ENCODE results near the gene GRAMD1C. TPM values are rescaled to one million over a fixed set of nuclear protein-coding genes. Genes with fewer than 3 reads are reported as not detected.
"Not testable (repeated sequence)": the region's sequence is repeated elsewhere in the genome, so short reads cannot be mapped to it uniquely, and the experiment has no call there.

Gene GRAMD1C
- total RNA-seq, 4 donors from 2014 or later, result 23.0 to 38.2 (median 33.2) TPM

DNA sequence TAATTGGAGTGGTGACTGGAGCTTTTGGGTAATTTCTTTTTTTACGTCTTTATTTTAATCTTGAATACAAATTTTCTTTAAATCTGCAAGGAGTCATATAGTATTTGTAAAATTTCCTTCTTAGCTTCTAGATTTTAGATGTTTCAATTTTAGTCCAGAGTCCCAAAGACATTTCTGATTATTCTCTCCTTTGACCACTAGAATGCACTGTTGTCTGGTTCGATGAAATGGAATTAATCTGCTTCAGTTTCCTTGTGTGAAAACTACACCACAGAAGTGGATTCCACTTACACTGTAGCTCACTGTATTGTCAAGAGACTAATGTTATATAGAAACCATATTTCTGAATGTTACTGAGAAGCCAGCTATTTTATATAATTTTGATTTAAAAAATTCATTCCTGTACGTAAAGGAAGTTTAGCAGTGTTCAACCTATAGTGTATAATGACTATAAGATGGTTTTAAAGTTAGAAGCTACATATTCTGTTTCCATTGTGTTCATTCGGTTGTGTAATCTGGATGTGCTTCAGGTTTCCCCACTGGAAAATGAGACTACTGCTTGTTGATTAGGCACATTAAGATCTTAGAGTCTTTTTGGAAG is 6.1 kb downstream of the GRAMD1C start:
- WGBS, 2 donors, result 44 to 54% methylated on average over 4 of the region's 4 CpGs
- TF ChIP-seq, protein P1, sequence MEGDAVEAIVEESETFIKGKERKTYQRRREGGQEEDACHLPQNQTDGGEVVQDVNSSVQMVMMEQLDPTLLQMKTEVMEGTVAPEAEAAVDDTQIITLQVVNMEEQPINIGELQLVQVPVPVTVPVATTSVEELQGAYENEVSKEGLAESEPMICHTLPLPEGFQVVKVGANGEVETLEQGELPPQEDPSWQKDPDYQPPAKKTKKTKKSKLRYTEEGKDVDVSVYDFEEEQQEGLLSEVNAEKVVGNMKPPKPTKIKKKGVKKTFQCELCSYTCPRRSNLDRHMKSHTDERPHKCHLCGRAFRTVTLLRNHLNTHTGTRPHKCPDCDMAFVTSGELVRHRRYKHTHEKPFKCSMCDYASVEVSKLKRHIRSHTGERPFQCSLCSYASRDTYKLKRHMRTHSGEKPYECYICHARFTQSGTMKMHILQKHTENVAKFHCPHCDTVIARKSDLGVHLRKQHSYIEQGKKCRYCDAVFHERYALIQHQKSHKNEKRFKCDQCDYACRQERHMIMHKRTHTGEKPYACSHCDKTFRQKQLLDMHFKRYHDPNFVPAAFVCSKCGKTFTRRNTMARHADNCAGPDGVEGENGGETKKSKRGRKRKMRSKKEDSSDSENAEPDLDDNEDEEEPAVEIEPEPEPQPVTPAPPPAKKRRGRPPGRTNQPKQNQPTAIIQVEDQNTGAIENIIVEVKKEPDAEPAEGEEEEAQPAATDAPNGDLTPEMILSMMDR (IDR thresholded peaks at IDR 0.05), result no peak
- intact Hi-C loops (cut with DNase I; ENCODE audit: low total_unique reads), result no loop called here
- no peak overlapping the region for H3K4me3 ChIP-seq (ENCODE audit: low read depth, poor library complexity, severe bottlenecking)
- DNase-seq (ENCODE audit: low spot score in 2 of 2), result no peak

- no peak overlapping the region for H3K4me3 ChIP-seq (ENCODE audit: low read depth, poor library complexity, severe bottlenecking)
- intact Hi-C loops (cut with DNase I; ENCODE audit: low total_unique reads), result no loop called here
- no peak for TF ChIP-seq POLR2A (IDR thresholded peaks at IDR 0.05)
- TF ChIP-seq, protein P1 (IDR thresholded peaks at IDR 0.05), result no peak
- no peak for DNase-seq (ENCODE audit: low spot score in 2 of 2)
Observed at GRCh38 chr3:113847247-113847646, 8.7 kb downstream of the GRAMD1C start.

DNA sequence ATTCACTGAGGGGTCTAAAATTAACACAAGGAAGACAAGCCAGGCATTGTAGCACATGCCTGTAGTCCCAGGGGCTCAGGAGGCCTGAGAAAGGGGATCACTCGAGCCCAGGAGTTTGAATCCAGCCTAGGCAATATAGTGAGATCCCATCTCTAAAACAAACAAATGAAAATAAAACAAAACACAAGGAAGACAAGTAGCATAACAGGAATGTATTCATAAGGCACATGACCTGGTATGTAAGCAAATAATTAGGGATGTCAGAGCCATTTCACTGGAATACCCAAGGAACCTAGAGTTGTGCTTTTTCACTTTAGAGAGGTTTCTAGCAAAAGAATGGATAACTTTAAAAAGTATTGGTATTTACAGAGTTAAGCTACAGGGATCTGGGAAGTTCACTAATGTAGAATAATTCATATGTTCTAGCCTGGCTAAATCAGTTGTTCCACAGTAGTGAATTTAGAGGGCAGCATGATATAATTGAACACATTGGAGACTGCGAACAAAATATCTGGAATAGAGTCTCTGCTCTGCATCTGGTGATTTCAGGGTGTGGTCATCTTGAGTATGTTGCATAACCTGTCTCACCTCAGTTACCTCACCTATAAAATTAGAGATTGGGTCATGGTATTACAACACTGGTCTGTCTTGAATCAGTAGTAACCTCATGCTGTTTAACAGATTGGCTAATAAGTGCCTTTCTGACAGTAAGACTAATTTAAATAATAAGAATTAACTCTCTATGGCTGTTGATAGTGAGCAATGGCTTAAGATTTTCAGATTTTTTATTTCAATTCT is 9.3 kb downstream of the GRAMD1C start:
- no peak for TF ChIP-seq POLR2A (IDR thresholded peaks at IDR 0.05)
- intact Hi-C loops (cut with DNase I; ENCODE audit: low total_unique reads), result no loop called here
- no peak overlapping the region for H3K4me3 ChIP-seq (ENCODE audit: low read depth, poor library complexity, severe bottlenecking)
- WGBS, 2 donors, result 58 to 60% methylated on average over 2 of the region's 2 CpGs
- no peak for DNase-seq (ENCODE audit: low spot score in 2 of 2)

DNA sequence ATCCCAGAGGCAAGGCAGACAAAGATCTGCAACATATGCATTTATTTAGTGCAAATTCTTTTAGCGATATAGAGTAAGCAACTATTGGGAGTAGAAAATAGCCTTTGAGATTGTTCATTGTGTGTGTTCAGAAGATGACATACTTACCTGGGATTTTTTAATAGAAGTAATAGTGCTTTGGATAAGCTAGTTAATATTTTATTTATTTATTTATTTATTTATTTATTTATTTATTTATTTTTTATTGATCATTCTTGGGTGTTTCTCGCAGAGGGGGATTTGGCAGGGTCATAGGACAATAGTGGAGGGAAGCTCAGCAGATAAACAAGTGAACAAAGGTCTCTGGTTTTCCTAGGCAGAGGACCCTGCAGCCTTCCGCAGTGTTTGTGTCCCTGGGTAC is 10.5 kb downstream of the GRAMD1C start:
- intact Hi-C loops (cut with DNase I; ENCODE audit: low total_unique reads); DNase-seq (ENCODE audit: low spot score in 2 of 2); H3K4me3 ChIP-seq (ENCODE audit: low read depth, poor library complexity, severe bottlenecking): not testable (repeated sequence)
- WGBS, 2 donors, result 85 to 90% methylated on average over 3 of the region's 3 CpGs

DNA sequence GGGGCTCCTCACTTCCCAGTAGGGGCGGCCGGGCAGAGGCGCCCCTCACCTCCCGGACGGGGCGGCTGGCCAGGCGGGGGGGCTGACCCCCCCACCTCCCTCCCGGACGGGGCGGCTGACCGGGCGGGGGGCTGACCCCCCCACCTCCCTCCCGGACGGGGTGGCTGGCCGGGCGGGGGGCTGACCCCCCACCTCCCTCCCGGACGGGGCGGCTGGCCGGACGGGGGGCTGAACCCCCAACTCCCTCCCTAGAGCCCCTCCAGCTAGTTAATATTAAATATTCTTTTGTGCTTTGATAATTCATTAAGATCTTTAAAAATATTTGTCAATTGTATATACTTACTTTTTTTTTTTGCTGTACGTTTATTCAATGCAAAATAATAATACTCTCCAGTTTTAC is 11.3 kb downstream of the GRAMD1C start:
- DNase-seq (ENCODE audit: low spot score in 2 of 2); intact Hi-C loops (cut with DNase I; ENCODE audit: low total_unique reads): not testable (repeated sequence)
- 86 to 96% methylated on average over 8 to 17 of the region's 22 CpGs for WGBS, 2 donors

DNA sequence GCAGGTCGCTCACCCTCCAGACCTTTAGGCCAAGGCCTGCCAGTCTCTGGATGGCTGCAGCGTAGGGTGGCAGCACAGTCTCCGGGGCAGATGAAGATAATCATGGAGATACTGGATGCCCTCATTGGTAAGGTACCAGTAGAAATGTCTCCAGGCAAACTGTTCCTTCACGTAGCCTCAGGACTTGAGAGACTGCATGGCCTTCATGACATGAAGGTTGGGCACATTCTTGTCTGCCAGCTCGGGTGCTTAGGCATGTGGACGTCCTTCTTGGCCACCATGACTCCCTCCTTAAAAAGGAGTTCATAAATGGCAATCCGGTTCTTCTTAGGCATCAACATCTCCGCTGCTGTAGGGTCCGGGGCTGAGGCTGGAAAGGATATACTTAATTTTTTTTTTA is 11.8 kb downstream of the GRAMD1C start:
- H3K4me3 ChIP-seq (ENCODE audit: low read depth, poor library complexity, severe bottlenecking); intact Hi-C loops (cut with DNase I; ENCODE audit: low total_unique reads); DNase-seq (ENCODE audit: low spot score in 2 of 2): not testable (repeated sequence)
- WGBS, 2 donors, result 88 to 89% methylated on average over 9 of the region's 9 CpGs

More for the DNA sequence above, 11.3 kb downstream of the GRAMD1C start:
- H3K4me3 ChIP-seq (ENCODE audit: low read depth, poor library complexity, severe bottlenecking), result not testable (repeated sequence)

DNA sequence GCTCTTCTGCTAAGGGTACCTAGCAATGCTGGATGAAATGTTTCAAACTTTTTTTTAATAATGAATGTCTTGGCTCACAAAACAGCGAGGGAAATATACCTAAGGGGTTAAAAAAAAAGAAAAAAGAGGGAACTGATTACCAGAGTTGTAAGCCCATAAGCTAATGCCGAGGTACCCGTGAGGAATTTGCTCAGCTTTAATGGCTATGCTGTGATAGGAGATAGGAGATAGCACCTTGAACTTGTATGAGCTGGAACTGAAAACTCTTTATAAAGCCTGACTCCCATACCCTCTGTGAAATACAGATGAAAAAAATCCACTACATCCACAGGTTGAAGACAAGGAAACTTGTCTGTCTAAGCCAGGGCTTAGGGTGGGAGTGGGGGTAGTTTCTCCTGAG is 13.9 kb downstream of the GRAMD1C start:
- DNase-seq (ENCODE audit: low spot score in 2 of 2), result no peak
- TF ChIP-seq POLR2A (IDR thresholded peaks at IDR 0.05), result no peak
- TF ChIP-seq, protein P1 (IDR thresholded peaks at IDR 0.05), result no peak
- no peak overlapping the region for H3K4me3 ChIP-seq (ENCODE audit: low read depth, poor library complexity, severe bottlenecking)
- intact Hi-C loops (cut with DNase I; ENCODE audit: low total_unique reads), result no loop called here
- WGBS, 2 donors, result 64 to 65% methylated on average over 3 of the region's 3 CpGs

GRCh38 chr3:113867506-113867905 is 28.9 kb downstream of the GRAMD1C start:
- no peak overlapping the region for H3K4me3 ChIP-seq (ENCODE audit: low read depth, poor library complexity, severe bottlenecking)
- no peak for TF ChIP-seq POLR2A (IDR thresholded peaks at IDR 0.05)
- intact Hi-C loops (cut with DNase I; ENCODE audit: low total_unique reads), result no loop called here
- no peak for DNase-seq (ENCODE audit: low spot score in 2 of 2)
- 40 to 63% methylated on average over 4 of the region's 4 CpGs for WGBS, 2 donors

All from lower leg skin (tissue), 4 donors.